Panc1 (cell line): ENCODE data around the gene GRIK3.

Experiments
- POLR2AphosphoS5 ChIP-seq: IDR thresholded peaks from 2 replicates; pipeline ENCODE4 v1.6.1; 2012; ENCODE audit warnings: mild to moderate bottlenecking, low read depth, low read length, moderate library complexity
- SIN3A ChIP-seq: IDR thresholded peaks from 2 replicates; pipeline ENCODE4 v1.6.1; 2012; ENCODE audit warnings: low read depth, mild to moderate bottlenecking, low read length, moderate library complexity, borderline replicate concordance; ENCODE audit not compliant: insufficient read depth

DNA sequence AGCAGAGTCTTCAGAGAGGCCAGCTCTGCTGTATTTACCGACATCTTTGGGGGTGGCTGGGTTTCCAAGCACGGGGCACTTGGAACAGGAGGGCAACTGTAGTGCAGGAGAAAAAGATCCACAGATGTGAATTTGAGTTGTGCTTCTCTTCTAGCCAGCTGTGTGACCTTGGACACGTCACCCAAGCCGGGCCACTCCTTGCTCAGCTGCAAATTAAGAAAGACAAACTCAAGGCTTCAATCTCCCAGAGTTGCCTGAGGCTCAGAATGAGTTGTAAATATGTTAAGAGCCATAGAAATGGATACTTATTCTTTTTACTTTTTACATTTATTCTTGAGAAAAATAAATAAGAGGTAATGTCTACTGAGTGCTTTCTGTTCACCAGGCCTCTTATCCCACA is 24.3 kb downstream of the GRIK3 start:
- TF ChIP-seq POLR2AphosphoS5, result no peak
- TF ChIP-seq SIN3A, result no peak
